GM18511 (cell line): Measurements from ENCODE around the gene TAMALIN.
A peak's percentile ranks its signal among the peaks of the same experiment; 100 is the strongest.
"Not testable (repeated sequence)": the region's sequence is repeated elsewhere in the genome, so short reads cannot be mapped to it uniquely, and the experiment has no call there.

Experiments
- ATAC-seq: cut with Tn5 transposase; IDR thresholded peaks from one replicate; pipeline ENCODE4 v1.9.1; 2021; ENCODE audit warnings: mild to moderate bottlenecking, moderate library complexity; ENCODE audit not compliant: unreplicated experiment

TAMALIN gene

DNA sequence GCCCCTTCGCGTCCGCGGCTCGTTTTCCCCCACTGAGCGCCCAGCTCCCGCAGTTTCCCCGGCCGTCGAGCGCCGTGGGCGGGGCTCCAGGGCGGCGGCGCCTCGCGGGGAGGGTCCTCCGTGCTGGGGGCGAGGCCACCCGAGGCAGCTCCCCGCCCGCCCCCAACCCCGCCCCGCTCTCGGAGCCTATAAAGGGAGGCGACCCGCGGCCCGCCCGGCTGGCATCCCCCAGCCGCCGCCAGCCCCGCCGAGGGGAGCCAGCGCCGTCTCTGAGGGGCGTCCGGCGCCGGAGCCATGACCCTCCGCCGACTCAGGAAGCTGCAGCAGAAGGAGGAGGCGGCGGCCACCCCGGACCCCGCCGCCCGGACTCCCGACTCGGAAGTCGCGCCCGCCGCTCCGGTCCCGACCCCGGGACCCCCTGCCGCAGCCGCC is at the start of gene TAMALIN:
TSS of gene TAMALIN (plus strand) at position 221 of the 432 bp plus-strand sequence. CDS start at position 295, 74 bp downstream.
- no peak for ATAC-seq

DNA sequence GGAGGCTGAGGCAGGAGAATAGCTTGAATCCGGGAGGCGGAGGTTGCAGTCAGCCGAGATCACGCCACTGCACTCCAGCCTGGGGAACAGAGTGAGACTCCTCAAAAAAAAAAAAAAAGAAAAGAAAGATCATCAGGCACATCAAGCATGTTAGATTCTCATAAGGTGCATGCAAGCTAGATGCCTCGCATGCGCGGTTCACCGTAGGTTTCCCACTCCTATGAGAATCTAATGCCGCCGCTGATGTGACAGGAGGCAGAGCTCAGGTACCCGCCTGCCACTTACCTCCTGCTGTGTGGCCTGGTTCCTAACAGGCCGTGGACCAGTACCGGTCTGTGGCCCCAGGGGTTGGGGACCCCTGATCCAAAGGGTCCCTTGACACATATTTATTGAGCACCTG is 48.2 kb upstream of the TAMALIN start:
- ATAC-seq: no peak

DNA sequence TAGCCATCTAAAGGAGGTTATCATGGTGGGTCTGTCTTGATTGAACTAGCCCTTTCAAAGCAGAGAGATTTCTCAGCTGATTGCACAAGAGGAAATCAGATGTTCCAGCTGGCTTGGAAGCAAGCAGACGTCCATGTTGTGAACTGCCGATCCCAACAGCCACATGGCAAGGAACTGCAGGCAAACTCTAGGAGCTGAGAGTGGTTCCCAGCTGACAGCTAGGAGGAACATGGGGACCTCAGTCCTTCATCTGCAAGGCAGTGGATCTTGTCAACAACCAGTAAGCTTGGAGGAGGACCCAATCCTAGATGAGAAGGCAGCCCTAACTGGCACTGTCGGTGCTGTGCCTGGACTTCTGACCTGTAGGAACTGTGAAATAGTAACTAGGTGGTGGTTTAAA is 47.5 kb upstream of the TAMALIN start:
- no peak for ATAC-seq

DNA sequence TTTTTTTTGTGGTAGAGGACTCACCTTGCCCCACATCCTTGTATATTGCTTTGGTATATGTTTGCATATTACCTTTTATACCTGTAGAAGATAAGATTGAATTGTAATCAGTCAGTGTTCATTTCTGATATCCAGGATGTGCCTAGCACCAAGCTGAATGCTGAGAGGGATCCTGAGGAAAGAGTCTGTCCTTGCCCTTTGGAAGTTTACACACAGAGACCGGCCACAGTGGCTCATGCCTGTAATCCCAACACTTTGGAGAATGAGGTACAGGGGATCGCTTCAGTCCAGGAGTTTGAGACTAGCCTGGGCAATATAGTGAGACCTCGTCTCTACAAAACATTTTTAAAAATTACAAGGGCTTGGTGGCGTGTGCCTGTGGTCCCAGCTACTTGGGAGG is 46.8 kb upstream of the TAMALIN start:
- ATAC-seq: no peak

DNA sequence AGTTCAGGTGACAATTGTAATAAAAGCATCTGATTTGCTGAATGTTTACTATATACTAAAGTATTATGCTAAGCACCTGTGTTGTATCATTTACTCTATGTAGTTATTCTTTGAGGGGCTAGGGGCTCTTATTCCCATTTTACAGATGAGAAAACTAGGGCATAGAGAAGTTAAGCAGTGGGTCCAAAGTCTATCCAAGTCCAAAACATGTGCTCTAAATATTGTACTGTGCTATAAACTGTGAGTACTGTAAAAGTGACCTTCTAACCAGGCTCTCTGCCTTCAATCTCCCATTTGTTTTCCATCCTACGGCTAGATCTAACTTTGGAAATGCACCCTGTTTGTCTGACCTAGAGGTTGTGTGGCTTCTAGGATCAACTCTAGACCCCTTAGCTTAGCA is 46.3 kb upstream of the TAMALIN start:
- ATAC-seq: no peak

DNA sequence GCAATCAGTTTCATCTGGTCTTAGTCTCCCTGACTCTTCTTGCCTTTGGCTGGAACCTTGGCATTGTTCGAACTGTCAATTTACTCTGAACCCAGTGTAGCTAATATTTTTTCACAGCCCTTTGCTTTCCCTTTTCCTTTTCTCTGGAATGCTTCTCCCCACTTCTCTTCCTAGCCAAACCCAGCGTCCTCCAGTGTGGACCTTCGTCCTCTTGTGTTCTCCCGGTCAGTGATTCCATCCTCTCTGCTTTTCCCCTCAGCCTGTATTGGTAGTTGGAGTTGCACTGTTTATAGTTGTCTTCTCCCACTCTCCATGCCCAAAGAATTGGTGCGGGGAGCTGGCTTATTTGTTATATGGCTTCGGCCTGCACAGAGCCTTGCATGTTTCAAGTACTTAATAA is 45.9 kb upstream of the TAMALIN start:
- ATAC-seq: no peak

DNA sequence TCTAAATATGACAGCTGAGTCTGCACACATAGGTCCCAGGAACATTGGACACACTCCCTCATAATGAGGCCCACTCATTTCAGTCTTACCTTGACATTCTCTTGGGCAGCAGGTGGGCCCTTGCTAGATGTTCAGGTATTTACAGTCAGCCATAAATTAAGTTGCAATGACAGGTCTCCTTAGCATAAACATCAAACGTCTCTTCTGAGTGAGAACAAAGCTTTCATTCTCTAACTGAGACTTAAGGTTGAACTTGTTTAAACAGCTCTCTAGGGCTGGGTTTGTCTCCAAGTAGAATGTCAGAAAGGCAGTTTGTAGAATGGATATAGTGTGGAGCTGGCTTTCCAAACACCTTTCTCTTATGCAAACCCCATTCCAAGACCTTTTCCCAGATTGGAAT is 44.9 kb upstream of the TAMALIN start:
- no peak for ATAC-seq

DNA sequence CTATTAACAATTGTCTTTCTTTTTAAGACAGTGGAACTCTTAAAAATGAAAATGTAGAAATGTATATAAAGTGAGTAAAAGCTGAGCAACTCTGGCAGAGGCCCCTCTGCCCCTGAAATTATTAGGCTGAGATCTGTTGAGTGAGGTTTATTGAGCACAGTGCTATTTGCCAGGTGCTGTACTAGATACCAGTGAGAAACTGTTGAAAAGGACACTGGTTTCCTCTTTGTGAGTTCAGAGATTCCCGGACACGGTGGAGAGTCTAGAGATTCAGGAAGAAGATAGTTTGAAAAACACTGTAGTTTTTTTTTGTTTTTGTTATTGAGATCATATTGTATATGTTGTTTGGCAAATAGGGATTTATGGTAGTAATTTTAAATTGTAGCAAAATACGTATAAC is 44.0 kb upstream of the TAMALIN start:
- ATAC-seq: no peak

DNA sequence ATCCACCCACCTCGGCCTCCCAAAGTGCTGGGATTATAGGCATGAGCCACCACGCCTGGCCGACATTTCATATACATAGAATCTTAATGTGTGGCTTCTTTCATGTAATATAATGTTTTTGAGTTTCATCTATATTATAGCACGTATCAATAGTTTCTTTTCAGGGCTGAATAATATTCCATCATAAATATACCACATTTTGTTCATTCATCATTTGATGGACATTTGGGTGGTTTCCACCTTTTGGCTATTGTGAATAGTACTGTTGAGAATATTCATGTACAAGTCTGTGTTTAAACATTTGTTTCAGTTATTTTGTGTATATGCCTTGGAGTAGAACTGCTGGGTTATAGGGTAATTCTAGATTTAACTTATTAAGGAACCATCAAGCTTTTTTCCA is 43.3 kb upstream of the TAMALIN start:
- ATAC-seq: no peak

DNA sequence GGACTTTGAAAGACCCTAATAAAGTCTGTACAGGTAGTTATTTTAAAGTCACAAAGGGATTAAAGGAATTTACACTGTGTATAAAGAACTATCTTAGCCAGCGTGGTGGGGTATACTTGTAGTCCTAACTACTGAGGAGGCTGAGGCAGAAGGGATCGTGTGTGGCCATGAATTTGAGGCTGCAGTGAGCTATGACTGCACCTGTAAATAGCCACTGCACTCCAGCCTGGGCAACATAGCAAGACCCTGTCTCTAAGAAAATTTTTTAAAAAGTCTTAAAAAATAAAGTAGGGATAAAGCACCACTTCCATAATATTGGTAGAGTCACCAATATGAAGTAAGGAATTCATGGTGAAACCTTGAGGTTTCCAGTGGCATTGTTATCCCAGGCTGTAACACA is 37.1 kb upstream of the TAMALIN start:
- ATAC-seq: no peak

DNA sequence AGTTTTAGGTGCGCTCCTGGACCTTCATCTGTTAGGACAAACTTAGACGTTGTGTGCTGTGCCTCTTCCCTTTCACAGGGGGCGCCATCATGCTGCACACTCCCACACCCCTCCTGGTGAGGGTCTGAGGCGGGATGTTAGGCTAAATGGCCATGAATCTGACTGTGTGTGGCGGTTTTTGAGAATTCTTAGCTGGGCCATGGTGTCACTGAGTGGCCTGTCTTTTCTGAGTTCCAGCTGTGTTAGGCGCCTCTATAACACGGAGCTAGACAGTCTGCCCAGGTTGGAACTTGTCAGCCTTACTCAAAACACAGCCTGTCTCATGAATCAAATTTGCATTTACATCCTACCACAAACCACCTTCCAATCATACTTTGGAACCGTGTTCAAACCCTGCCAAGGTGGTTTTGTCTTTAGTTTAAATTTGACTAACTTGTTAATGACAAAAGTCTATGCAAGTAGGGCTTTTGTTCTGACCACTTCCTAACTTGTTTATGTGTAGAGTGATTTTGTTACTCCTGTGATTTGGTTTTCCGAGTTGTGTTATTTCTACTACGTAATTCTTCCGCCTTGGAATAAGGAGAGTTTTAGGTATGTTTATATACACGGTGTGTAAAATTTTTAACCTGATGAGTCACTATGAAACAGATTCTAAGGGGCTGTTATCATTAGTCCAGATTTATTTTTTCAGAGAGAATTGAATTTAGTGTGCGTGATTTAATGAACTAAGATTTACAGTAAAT is 35.7 kb upstream of the TAMALIN start:
- ATAC-seq: peak; percentile 86

DNA sequence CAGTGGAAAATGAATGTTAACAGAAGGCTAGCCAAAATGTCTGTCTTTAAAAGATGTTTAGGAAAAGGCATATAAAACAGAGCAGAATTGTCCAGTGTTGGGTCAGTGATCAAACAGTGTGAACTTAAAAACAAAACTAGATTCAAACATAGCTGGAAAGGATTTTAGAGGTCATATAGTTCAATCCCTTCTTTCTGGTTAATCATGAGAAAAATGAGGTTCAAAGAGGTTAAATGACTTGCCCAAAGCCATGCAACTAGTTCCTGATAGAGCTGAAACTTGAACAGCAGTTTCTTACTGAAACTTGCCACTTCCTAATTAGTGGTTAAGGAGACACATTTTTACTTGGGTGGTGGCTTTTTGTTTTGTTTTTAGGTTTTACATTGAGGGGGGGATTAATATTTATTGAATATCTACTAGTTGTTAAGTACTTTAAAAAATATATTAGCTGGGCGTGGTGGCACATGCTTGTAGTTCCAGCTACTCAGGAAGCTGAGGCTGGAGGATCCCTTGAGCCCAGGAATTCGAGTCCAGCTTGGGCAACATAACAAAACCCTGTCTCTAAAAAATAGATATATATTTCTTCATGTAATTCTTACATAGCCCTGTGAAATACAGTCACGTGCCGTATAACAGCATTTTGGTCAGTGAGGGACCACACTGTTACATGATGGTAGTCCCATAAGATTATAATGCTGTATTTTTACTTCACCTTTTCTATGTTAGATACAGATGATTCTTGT is 34.9 kb upstream of the TAMALIN start:
- ATAC-seq: peak; percentile 59

DNA sequence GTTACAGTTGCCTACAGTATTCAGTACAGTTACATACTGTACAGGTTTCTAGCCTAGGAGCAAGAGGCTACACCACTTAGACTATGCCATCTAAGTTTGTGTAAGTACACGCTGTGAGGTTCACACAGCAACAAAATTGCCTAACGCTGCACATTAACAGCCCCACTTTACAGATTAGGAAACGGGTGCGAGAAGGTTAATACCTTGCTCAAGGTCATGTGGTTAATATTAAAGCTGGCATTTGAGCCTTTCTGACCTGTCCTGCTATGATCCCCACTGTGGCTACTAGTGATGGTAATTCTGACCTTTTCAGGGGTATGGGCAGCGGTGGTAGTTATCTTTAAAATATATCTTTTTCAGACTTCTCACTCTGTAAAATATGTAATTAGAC is 34.3 kb upstream of the TAMALIN start:
- no peak for ATAC-seq

DNA sequence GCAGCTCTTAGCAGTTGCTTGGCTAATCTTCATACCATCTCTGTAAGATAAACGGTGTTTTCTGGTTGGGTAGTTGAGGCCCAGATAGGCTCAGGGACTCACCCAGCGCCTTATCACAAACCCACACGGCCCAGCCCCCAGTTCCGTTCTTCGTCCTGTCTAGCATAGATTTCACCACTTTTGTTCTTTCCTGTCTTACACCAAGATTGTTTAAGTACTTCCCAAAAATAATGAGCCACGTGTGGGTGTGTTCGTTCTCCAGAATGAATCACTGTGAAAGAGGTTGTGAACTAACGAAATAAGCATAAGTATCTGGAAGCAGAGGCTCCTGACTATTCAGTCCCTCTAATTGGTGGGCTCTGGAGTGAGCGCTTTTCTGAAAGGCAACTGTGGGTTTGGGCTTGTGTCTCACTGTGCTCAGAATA is 33.9 kb upstream of the TAMALIN start:
- no peak for ATAC-seq

DNA sequence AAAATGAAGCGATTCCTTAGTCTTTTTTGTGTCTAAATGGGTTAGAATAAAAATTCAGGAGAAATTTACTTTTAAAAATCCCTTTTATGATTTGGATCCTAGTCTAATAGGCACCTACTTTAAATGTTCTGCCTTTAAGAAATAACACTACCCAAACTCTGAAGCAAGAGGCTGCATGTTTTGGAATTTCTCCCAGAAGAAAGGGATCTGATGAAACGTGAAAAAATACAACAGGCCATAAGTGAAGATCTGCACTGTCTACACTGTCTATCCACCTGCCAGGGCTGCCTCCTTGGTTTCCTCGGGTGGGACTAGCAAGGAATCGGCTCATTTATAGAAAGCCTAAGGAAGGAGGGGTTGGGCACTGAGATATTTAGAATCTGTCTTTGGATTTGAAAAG is 33.2 kb upstream of the TAMALIN start:
- ATAC-seq: no peak

DNA sequence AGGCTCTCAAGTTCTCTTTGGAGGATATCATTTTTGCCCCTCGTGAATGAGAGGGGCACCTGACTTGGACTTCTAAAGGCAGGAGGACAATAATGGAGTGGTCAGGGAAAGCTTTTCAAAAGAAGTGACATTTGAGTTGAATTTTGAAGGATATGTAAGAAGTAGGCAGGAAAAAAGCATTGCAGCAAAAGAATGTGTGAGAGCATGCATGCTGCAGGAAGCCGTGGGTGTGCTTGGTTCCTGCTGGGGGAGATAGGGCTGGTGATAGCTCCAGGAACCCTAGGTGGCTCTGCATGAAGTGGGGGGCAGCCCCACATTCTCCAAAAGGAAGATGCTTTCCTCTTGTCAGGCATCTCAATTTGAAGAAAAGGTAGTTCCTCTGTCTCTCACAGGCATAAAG is 32.1 kb upstream of the TAMALIN start:
- ATAC-seq: no peak

DNA sequence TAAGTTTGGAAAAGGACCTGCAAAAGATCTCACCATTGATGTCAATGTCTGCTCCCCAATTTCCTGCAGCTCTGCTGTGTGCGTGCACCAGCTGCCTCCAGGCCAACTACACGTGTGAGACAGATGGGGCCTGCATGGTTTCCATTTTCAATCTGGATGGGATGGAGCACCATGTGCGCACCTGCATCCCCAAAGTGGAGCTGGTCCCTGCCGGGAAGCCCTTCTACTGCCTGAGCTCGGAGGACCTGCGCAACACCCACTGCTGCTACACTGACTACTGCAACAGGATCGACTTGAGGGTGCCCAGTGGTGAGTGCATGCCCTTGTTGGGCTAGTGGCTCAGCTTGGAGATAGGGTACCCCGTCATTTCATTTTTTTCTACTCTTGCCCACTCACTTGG is 31.6 kb upstream of the TAMALIN start:
- no peak for ATAC-seq

DNA sequence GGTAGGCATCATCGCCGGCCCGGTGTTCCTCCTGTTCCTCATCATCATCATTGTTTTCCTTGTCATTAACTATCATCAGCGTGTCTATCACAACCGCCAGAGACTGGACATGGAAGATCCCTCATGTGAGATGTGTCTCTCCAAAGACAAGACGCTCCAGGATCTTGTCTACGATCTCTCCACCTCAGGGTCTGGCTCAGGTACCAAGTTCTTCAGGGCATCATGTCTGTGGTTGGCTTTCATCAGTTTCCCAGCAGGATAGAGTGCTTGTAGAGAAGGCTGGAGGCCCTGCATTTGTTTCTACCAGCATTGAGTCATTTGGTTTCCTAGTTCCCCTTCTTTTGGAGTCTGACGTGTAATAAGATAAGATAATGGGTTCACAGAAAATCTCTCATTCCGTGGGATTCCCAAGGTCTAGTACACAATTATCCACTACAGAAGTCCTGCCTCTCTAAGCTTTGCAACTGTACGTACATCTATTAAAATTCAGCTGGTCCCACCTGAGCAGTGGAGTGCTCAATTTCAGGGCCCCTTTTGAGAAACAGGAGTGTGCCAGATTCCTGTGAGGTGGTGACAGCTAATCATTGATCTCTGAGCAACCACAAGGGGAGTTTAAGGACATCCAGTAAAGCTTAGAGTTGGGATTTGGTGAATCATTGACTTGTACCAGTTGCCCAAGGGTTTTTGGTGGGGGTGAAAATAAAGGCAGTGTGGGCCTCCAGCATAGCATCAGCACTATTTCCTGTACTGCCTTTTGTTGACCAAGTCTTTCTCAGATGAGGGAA is 30.2 kb upstream of the TAMALIN start:
- ATAC-seq: no peak

DNA sequence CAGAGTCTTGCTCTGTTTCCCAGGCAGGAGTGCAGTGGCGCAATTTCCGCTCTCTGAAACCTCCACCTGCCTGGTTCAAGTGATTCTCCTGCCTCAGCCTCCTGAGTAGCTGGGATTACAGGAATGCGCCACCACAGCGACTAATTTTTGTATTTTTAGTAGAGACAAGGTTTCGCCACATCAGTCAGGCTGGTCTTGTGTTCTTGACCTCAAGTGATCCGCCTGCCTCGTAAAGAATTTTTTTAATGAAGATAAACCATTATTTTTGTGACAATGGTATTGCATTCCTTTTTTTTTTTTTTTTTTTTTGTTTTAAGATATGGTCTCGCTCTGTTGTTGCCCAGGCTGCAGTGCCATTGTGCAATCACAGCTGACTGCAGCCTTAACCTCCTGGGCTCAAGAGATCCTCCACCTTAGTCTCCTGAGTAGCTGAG is 29.4 kb upstream of the TAMALIN start:
- no peak for ATAC-seq

DNA sequence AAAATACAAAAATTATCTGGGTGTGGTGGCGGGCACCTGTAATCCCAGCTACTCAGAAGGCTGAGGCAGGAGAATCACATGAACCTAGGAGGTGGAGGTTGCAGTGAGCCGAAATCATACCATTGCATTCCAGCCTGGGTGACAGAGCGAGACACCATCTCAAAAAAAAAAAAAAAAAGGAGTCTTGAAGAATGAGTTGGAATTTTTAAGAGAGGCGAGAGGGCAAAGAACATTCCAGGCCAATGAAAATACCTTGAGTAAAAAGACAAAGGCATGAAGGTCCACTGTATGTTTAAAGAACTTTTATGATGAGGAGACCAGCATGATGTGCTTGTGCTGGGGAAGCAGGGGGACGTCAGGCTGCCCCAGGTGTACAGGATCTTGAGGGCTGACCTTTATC is 27.4 kb upstream of the TAMALIN start:
- not testable (repeated sequence) for ATAC-seq

DNA sequence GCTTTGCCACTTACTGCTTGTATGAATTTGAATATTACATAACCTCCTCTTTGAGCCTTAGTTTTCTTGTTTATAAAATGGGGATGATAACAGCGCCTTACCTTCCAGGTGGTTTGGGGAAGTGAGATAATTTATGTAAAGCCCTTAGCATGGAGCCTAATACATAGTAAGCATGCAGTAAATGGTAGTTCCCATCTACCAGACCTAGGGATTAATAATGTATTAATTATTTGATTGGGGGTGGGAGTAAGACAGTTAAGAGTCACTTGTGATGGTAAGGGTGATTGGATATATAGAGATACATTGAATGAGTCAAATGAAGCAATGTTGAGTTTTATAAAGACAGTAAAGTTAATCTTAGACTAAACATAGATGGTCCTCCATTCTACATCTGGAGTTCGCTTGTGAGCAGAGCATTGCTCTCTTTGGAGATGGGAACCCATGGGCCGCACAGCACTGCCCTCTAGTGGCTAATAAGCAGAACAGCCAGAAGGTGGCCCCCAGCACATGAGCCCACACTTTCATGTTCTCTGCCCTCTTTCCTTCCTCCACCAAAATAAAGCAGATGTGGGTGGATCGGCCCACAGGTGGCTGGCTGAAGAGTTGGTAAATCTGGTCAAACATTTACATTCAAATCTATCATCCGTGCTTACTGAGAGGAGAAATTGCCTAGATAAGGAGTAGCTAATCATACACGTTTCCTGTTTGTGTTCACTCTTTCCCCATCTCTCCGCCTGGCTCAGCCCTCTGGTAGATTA is 26.5 kb upstream of the TAMALIN start:
- ATAC-seq: peak; percentile 77
